Measurements from ENCODE around the gene VWA1.
A peak's percentile ranks its signal among the peaks of the same experiment; 100 is the strongest.
"Not testable (repeated sequence)": the region's sequence is repeated elsewhere in the genome, so short reads cannot be mapped to it uniquely, and the experiment has no call there.

Gene VWA1

GRCh38 chr1:1438531-1439381, 3.3 kb downstream of the VWA1 start:
- no peak for DNase-seq

GRCh38 chr1:1439546-1440261, 4.2 kb downstream of the VWA1 start:
- no peak for DNase-seq

- no peak for DNase-seq
Measured at GRCh38 chr1:1440262-1441001, 4.9 kb downstream of the VWA1 start.

- DNase-seq = peak; percentile 18
Measured at GRCh38 chr1:1441002-1441888, 5.8 kb downstream of the VWA1 start.

- no peak for DNase-seq
Measured at GRCh38 chr1:1442069-1442770, 6.7 kb downstream of the VWA1 start.

GRCh38 chr1:1446631-1447030, 11.1 kb downstream of the VWA1 start:
- not testable (repeated sequence) for DNase-seq

GRCh38 chr1:1449099-1449739, 13.7 kb downstream of the VWA1 start, which contains the start of gene ATAD3C:
Gene ATAD3C, plus strand, starts transcription at chr1:1449689. Its CDS starts 995 bp downstream, at chr1:1450684.
- DNase-seq = no peak

- DNase-seq = not testable (repeated sequence)
Measured at GRCh38 chr1:1450616-1451015, 15.1 kb downstream of the VWA1 start.

- DNase-seq = no peak
Measured at GRCh38 chr1:1451696-1452364, 16.3 kb downstream of the VWA1 start.

GRCh38 chr1:1452365-1452739, 16.9 kb downstream of the VWA1 start:
- peak; percentile 70 for DNase-seq

- no peak for DNase-seq
Measured at GRCh38 chr1:1452882-1453281, 17.4 kb downstream of the VWA1 start.

GRCh38 chr1:1454286-1455056, 19.0 kb downstream of the VWA1 start:
- not testable (repeated sequence) for DNase-seq

GRCh38 chr1:1455366-1455884, 19.9 kb downstream of the VWA1 start:
- DNase-seq = no peak

GRCh38 chr1:1455934-1456333, 20.4 kb downstream of the VWA1 start:
- not testable (repeated sequence) for DNase-seq

- DNase-seq = not testable (repeated sequence)
Measured at GRCh38 chr1:1456683-1457255, 21.3 kb downstream of the VWA1 start.

GRCh38 chr1:1459156-1459555, 23.7 kb downstream of the VWA1 start:
- not testable (repeated sequence) for DNase-seq

- not testable (repeated sequence) for DNase-seq
Measured at GRCh38 chr1:1459711-1460110, 24.2 kb downstream of the VWA1 start.

GRCh38 chr1:1460540-1461130, 25.1 kb downstream of the VWA1 start:
- no peak for DNase-seq

Data from NCI-H1694 treated with DMSO at 0.1 percent for 48 hours (cell line).